HG02970 (cell line): ENCODE measurements around the gene PMEPA1.

ENCODE experiments used
- ATAC-seq: cut with Tn5 transposase; IDR thresholded peaks from one replicate; pipeline ENCODE4 v1.9.1; 2021; ENCODE audit warnings: mild to moderate bottlenecking, moderate library complexity, moderate number of reproducible peaks; ENCODE audit not compliant: unreplicated experiment, low FRiP score

The PMEPA1 gene

DNA sequence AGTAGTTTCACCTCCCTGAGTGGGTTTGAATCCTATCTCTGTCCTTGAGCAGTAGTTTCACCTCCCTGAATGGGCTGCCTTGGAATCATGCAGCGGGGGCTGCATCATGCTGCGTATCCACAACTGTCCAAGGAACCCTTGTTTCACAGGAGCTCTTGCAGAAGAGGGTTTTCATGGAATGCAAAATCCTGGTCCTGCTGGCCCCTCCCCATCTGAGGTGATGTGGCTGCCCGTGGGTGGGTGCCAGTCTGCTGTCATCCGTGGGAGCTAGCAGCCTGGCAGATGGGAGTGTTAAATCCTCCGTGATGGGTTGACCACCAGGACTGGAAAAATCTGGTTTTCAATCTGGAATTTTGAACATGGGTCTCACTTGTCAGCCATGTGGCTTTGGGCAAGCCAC, 111.3 kb downstream of the PMEPA1 start:
- no peak for ATAC-seq
